Iris pigment epithelial cell (primary cell): ENCODE data around the gene DCST1.
A peak's percentile ranks its signal among the peaks of the same experiment; 100 is the strongest.

Experiments
- DNase-seq: peaks from one replicate; pipeline ENCODE4 v3.0.0-alpha.2; 2011; ENCODE audit warnings: low read depth

The DCST1 gene

DNA sequence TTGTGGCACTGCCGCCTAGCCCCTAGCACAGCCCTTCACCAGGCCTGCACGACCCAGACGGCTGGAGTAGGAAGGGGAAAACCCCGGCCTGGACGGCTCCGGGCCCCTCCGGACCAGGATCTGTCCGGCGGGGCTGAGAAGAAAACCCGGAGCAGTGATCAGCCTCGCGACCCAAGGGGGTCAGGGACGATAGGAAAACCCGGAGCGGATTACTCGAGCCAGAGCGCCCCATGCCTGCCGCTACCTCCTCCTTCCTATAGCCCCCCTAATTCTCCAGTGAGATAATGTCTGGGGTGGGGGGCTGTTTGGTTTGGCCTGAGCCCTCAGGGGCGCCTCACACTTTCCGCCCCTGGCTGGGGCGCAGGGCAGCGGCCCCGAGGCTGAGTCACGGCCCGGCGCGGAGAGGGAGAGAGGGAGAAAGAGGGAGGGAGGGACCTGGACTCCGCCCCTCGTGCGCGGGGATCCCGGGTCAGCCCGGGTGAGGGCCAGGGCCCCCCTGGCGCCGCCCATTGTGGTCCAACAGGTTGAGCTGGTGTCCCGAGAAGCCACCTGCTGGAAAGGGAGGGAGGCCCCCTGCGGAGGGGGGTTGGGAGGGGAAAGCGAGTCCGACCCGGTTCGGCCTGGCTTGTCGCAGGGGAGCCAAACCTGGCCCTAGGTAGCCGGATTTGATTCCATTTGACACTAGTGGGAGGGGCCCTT lies 32.7 kb upstream of the DCST1 start:
- DNase-seq, result peak; percentile 86

DNA sequence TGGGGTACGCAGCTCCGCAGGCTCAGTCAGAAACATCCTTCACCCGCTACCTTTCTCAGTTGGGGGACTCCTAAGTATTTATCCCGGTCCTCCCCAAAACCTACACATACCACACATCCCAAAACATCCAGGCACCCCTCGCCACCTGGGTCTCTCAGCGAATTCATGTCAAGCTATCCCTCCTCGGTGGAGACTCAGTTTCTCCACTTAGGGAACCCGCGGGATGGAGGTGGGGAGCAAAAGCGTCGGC lies 32.3 kb upstream of the DCST1 start:
- no peak for DNase-seq

DNA sequence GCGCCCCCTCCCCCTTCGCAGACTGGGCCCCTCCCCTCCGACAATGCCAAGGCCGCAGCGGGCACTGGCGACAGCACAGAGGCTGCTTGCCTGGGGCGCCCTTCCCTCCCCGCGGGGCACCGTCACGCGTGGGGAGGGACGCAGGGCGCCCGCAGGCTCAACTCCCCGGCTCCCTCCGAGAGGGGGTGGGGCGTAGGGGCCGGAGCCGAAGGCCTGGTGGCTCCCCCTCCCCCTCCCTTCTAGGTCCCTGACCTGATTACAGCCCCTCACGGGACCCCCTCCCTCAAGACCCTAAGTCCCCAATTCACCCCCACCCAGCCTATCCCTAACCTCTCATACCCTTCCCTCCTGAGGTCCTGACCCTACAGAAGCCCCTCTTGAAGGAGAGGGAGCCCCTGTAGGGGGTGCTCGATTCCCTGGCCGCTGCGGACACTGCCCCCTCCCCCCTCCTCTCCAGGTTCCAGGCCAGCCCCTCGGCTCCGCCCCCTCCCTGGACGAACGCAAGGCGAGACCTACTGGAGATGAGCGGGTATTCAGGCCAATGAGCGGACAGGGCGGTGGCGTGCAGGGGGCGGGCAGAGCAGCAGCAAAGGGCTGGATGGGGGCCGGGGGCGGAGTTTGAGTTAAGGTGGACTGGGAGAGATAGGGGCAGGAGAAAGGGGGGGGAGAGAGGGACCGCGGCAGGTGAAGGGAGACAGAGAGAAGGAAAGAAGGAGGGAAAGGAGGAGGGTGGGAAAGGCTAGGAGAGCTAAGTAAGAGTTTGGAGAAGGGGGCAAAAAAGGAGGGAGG lies 31.8 kb upstream of the DCST1 start:
- DNase-seq, result peak; percentile 99

DNA sequence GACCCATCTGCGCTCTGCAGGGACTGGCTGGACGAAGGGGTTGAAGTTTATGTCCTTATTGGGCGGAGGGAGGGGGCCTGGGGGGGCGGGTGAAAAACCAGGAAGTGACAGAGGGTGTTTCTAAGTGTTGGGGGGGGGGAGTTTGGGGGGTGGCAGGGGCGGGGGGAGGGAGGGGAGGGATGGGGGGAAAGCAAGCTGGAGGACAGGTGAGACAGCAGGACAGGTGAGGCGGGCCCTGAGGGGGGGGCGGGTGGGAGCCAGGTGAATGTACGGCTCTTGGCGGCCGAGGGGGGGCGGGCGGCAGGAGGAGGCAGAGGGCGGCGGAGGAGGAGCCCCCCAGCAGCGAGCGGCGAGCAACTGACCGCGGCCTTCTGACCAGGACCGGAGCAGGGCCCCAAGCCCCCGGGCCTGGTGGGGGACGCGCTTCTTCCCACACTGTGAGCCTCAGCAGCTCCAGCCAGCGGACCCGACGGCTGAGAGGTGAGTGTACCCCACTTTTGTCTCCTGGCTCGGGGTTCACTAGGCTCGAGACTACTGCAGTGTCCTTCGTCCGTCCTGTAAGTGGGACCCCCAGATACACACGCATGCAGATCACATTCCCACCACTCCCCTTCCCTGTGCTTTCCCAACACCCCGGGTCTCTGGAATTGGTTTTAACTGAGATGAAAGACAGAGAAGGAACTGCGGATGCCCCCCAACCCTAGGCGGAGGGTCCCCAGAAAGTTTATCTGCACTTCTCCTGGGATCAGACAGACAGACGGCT lies 31.0 kb upstream of the DCST1 start, which contains the start of gene ZBTB7B:
Gene ZBTB7B, plus strand, starts transcription at position 339 of the 763 bp plus-strand sequence. CDS start 11,859 bp downstream, outside the sequence.
- DNase-seq, result peak; percentile 38

DNA sequence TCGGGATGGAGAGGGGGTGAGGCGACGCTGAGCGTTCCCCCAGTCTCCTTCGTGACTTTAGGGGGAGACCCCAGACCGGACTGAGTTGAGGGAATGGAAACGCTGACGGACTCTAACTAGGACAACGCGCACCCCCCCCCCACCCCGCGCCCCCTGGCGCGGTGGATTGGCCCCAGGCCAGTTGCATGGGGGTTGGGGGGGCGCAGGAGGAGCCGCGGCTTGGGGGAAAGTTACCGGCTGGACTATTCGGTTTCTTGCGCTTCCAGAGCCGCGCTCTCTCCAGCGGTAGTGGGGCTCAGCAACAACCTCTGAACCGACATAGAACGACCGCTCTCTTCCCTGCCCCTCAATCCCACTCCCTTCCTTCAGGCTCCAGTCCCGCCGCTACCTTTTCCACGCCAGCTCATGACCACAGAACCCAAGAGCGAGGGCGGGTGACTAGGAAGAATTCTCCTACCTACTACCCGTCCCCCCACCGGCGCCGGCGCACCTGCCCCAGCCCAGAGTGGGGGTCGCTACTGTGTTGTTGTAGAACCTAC lies 30.3 kb upstream of the DCST1 start:
- DNase-seq, result peak; percentile 31

DNA sequence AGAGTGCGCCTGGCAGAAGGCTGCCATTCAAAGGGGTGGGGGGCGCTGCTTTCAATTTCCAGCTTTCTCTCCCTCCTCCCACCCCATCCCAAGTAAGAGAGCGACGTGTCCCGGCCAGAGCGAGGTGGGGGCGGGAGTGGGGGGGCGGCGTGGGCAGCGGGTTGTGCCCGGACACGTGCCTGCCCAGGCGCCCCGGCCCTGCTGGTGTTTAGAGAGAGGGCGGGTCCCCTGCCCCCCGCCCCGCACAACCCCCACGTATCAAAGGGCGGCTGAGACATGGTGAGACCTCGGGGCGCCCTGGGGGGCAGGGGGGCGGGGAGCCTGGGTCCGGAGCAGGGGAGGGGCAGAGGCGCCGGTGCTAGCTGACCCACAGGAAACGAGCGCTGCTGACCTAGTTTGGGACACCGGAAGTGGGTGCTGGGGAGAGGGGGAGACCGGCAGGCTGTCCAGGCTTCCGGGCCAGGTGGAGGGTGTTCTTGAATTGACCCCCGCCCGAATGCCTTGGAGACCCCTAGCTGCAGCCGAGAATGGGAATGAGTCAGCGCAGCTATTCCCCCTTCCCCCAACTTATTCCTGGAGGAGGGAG lies 29.8 kb upstream of the DCST1 start:
- DNase-seq, result peak; percentile 41

DNA sequence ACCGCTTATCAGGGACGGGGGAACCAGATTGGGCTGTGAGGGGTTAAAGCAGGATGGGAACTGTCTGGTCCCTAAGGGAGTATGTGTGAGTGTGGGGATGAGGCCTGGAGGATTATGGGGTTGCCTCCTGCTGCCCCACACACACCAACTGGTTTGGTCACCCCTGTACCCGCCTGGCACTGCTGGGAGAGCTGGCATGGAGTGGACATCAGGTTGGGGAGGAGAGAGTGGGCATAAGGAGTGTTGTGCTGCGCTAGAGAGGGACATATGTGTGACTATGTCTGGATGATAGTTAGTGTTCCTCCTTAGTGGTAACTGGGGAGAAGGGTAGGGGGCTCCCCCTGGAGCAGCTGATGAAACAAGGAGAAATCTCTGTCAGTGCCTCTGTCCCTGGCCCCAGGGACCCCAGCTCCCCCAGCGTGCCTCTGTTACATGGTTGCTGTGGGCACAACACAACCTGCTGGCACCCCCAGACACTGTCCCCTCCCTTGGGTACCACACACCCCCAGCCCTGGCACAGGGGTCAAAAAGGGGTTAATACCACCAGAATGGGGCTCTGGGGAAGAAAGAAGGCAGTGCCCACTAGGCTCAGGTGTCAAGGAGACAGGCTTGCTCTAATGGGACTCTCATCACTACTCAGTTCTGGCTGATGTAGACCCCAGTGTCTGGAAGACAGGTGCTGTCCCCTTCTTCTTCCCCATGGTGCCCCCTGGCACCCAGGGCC lies 29.1 kb upstream of the DCST1 start:
- DNase-seq, result no peak

DNA sequence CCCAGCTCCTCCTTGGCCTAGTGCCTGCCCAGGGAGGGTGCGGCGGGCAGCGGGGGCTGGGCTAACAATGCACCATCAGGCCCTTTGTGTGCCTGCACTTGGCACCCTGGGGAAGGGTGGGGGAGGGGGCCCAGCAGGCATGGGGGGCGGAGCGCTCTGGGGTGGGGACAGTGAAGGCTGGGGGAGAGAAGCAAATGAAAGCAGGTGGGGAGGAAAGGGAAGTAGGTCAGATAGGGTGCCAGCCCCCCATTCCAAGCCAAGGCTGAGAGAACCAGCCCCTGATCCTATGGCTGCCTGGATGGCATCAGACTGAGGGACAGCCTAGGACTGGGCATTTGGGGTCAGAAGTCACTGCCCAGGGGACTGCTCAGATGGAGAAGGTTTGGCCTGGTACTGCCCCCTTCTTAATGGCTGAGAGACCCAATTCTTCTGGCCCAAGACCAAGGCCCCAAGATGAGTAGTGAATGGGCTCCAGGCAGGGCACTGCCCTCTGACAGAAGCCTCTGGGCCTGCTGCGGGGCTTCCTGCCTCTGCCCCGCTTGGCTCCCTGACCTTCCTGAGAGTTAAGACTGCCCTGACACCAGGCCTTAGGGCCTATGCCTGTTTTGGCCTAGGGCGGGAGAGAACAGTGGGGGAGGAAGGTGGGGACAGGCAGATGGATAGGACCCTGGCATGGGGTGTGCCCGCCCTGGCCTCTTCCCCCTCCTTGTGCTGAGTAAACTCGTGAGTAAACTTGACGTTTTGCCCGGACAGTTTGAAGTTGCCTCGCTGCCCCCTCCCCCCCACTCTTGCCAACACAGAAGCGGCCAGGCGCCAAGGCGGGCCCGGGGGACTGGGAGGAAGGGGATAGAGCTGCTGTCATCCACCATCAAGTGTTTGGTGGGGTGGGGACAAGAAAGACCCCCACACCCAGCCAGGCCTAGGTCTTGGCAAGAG lies 28.3 kb upstream of the DCST1 start:
- no peak for DNase-seq

DNA sequence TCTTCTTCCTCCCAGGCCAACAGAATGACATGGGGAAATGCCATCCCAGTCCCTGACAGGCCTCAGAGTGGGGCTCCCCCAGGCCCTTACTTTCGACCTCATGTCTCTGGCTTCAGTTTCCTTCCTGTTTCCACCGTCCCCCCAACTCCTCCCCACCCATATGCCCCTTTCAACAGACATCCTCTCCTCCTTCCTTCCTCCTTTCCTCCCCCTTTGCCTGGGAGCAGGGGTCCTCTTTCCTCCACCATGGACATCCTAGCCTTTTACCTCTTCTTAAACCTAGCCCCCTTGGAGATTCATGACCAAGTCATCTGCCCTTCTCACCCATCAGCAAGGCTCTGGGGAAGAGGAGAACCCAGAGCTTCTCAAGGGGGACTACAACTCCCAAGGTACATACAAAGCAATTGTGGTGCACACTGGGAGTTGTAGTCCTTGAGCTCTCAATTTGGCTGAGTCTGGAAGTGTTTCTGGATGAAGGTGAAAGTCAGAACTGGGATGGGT lies 27.0 kb upstream of the DCST1 start:
- no peak for DNase-seq

DNA sequence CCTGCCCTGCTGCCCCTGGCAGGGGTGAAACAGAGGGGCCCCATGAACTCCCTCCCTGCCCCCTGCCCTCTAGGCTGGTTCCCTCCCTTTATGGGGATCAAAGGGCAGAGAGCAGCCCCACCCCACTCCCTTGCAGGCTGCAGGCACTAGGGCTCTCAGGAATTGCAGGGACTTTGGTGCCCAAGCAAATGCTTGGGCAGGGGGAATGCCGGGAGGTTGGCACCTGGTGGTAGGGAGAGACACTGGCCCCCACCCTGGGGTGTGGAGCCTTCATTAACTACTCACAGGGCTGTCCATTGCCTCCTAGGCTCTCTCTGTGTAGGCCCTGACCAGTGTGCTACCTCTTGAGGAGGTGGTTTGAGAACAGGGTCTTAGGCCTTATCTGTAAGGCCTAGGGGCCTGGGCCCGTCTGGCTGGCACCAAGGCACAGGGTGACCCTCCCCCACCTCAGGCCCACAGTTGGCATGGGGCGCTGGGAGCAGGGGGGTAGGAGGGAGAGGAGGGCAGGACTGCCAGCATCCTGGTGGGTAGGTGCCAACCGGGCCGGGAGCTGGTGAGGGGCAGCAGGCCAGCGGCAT lies 26.3 kb upstream of the DCST1 start:
- DNase-seq, result no peak

DNA sequence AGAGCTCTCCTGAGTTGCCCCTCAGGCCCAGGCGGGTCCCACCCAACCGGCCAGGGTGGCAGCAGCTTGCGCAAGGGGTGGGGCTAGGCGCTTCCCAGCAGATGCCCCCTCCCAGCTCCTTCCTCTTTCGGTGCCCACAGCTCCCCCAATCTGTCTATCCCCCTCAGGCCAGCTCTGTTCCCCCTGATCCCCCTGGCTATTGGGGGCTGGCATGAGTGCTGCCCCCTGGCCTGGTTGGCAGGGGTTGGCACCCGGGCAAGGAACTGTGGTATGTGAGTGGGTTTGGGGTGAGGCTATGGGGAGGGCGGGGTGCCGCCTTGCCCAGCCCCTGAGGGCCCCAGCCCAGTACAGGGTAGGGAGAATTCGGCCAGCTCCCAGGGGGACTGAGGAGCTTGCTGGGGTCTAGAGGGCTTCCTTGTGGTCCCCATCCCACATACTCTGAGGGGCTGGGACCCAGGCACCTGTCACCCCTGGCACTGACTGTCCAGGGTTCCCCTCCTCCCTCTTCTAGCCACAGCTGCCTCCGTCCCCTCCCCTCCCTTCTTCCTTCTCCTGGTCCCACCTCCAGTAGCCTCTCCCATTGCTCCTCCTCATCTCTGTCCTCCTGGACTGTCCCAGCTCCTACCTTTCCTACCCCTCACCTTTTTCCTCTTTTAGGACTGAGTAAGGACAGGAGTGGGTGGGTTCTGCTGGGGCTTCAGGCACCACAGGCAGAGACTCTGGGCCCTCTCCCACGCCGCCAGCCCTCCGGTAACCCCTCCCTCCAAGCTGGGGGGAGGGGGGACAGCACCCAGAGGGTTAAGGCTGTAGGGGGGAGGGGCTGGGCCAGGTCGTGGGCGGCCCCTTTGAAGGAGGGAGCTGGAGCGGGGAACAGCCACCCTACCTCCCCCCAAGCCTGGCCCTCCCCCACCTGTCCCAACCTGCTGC lies 25.3 kb upstream of the DCST1 start:
- no peak for DNase-seq

DNA sequence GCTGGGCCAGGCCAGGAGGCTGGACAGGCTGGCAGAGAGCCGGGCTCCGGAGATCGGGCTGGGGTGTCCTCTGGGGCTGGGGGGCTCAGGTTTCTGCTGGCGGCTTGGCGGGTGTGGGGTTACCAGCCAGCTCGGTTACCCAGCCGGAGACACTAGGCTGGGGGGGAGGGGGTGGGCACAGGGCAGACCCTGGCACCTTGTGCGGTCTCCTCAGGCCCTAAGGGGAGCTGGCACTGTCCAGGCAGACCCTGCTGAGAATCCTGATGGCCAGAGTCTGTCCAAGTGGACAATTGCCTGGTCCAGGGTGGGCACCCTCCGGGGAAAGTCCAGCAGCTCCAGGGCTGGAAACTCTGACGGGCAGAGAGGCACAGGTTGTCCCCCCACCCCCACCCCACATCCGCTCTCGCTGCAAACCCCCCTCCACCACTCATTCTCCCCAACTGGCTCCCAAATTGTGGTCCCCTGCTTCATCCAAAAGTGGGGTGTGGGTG lies 24.4 kb upstream of the DCST1 start:
- DNase-seq, result no peak

DNA sequence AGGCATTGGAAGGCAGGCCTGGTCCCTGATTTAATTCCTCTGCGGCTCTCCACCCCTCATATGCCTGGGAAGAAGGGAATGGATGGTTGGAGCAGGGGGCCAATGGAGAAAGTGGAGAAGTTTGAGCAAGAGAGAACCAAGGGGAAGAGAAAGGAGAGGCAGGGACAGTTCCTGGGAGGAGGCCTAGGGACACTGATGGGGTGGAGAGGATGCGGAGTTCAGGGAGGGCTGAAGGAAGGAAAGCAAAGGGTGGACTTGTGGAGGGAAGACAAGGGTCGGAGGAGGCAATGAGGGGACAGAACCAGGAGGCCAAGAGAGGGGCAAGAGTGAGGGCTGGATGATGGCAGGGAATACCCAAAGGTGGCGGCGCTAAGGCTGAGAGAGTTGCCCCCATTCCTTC lies 23.9 kb upstream of the DCST1 start:
- no peak for DNase-seq

DNA sequence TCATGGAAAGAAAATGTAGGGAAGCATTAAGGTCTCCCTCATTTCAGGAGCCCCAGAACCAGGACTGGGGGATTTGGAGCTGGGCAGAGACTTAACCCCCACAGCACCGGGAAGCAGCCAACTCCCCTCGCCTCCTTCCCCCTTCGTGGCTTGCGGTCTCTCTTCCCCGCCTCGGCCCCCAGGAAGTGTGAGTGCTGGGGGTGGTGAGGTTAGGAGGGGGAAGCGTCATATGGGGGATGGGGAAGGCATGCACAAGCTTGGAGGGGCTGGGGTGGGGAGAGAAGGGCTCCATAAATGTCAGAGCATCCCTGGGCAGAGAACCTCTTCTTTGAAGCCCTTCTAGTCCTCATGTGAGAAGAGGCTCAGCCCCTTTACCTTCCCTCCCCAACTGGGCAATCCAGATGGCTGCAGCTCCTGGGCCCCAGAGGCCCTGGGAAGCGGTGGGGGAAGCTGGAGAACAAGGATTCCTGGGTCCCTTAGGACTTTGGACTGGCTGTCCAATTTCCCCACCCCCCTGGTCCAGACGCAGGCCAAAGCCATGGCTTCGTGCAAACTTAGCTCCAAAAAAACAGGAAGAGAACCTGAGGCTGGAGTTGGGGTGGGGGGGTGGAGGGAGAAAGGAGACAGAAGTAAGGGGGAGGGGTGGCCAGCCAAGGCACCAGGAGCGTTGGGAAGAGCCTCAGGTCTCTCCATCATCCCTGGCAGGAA lies 23.3 kb upstream of the DCST1 start:
- DNase-seq, result no peak

DNA sequence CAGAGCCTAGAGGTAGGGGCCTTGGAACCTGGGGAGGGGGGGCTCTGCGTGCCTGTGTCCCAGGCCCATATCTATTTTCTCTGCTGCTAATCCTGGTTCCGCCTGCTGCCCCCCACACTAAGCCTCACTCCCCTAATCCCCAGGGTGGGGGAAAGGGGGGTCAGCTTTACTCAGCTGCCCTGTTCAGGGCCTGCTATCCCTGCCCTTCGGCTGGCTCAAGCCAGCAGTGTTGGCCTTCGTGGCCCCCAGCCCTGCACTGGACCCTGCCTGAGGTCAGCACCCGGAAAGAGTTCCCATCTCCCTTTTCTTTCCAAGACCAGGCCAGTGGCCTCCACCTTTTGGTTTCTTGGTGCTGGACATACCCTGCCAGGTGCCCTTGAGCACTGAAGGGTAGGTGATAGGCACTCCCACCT lies 22.6 kb upstream of the DCST1 start:
- DNase-seq, result no peak

DNA sequence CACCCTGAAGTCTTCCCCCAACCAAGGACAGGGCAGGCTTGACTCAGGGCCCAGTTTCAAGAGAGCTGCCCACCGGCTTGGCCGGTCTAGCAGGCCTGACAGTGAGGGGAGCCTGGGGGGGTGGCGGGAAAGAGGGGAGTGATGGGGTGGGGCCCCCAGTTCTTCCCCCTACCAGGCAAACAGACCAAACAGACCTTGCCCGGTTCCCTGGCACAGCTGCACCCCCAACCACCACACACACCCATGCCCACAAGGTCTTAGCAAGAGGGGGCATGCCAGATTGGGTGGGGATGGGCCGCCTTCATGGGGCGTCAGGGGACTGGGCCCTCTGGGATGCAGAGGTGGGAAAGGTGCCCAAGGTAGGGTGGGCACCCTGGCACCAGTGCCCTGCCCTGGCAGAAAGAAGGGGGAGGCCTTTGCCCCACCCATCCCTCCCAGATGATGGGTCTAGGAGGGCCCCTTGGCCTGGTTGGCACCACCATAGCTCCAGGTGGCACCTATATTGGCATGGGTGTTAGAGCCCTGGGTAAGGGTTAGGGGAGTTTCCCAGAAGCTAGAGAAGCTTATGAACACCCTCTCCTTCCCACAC lies 22.1 kb upstream of the DCST1 start:
- DNase-seq, result no peak

DNA sequence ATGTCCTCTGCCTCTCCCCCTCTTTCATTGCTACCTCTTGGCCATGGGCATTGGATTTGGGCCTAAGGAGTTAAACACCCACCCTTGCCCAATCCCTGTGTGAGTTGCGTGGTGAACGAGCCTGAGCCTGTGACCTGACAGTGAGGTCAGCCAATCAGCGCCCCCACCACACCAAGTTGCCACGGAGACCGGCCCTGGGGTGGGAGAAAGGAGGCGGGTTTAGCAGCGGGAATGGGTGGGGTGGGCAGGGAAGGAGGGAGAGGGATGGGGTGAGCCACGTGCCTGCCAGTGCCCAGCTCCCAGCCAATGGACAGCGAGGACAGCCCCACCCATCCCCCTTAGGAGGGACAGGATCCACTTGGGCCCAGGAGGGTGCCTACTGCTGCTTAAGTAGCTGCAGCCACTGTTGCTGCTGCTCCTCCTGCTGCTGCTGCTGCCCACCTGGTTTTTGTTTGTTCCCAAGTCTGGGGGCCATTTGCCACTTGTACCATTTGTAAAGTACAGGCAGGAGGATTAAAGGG lies 21.5 kb upstream of the DCST1 start:
- peak; percentile 46 for DNase-seq
